GM12878 (cell line): ENCODE data around the gene SLC1A5. TPM values are rescaled to one million over a fixed set of nuclear protein-coding genes. Genes with fewer than 3 reads are reported as not detected.

Experiments
- ATF2 ChIP-seq: IDR thresholded peaks from 2 replicates; pipeline ENCODE4 v1.6.1; 2012; ENCODE audit warnings: low read length, inconsistent platforms
- CTCF ChIP-seq, 3 experiments: IDR thresholded peaks in 2 of 3; conservative IDR thresholded peaks in 1 of 3; 2 replicates each; pipeline ENCODE4 v1.5.1; 2011; ENCODE audit warnings: low read depth in 3 of 3, low read length in 3 of 3, mild to moderate bottlenecking in 3 of 3, control low read depth in 2 of 3, moderate library complexity in 2 of 3, inconsistent platforms in 1 of 3, mixed read lengths in 1 of 3; ENCODE audit not compliant: control insufficient read depth in 2 of 3, insufficient read depth in 1 of 3; ENCODE audit errors: extremely low read depth in 1 of 3
- DPF2 ChIP-seq: fragments of 450-650 bp; IDR thresholded peaks from 2 replicates; pipeline ENCODE4 v1.6.1; 2017; ENCODE audit warnings: mild to moderate bottlenecking
- EED ChIP-seq: sonication (generic); IDR thresholded peaks from 2 replicates; pipeline ENCODE4 v1.6.1; 2016; ENCODE audit warnings: antibody characterized with exemption, low read depth
- EZH2 ChIP-seq: IDR thresholded peaks from 2 replicates; pipeline ENCODE4 v1.6.1; 2012; ENCODE audit warnings: low read depth, mild to moderate bottlenecking, control low read depth, inconsistent platforms, low read length, borderline replicate concordance; ENCODE audit not compliant: control insufficient read depth
- FOS ChIP-seq: IDR thresholded peaks from 3 replicates; pipeline ENCODE4 v1.6.1; 2011; ENCODE audit warnings: borderline replicate concordance; ENCODE audit not compliant: insufficient read length; ENCODE audit errors: extremely low read depth
- IKZF1 ChIP-seq: fragments of 450-650 bp; conservative IDR thresholded peaks from 2 replicates; pipeline ENCODE4 v1.6.1; 2017; ENCODE audit warnings: antibody characterized with exemption, mild to moderate bottlenecking
- IKZF2 ChIP-seq, 2 experiments: fragments of 450-650 bp; IDR thresholded peaks; 2 replicates each; pipeline ENCODE4 v1.6.1; 2017; ENCODE audit warnings: mild to moderate bottlenecking in 2 of 2, moderate library complexity in 2 of 2
- IRF3 ChIP-seq: fragments of 450-650 bp; IDR thresholded peaks from 2 replicates; pipeline ENCODE4 v1.6.1; 2014; ENCODE audit warnings: mild to moderate bottlenecking
- JUNB ChIP-seq: IDR thresholded peaks from 2 replicates; pipeline ENCODE4 v1.6.1; 2016; ENCODE audit warnings: antibody characterized with exemption, mild to moderate bottlenecking
- KDM1A ChIP-seq: fragments of 200-600 bp; sonication (generic); IDR thresholded peaks from 2 replicates; pipeline ENCODE4 v1.6.1; 2016; ENCODE audit warnings: borderline replicate concordance
- MEF2A ChIP-seq: IDR thresholded peaks from 2 replicates; pipeline ENCODE4 v1.6.1; 2011; ENCODE audit warnings: low read depth, mild to moderate bottlenecking, low read length, moderate library complexity; ENCODE audit not compliant: insufficient read depth
- MLLT1 ChIP-seq: fragments of 450-650 bp; IDR thresholded peaks from 2 replicates; pipeline ENCODE4 v1.6.1; 2016; ENCODE audit warnings: mild to moderate bottlenecking
- PBX3 ChIP-seq: IDR thresholded peaks from 2 replicates; pipeline ENCODE4 v1.6.1; 2011; ENCODE audit warnings: mild to moderate bottlenecking, low read depth, low read length, moderate library complexity; ENCODE audit not compliant: insufficient replicate concordance
- RBBP5 ChIP-seq: fragments of 200-600 bp; sonication (generic); conservative IDR thresholded peaks from 2 replicates; pipeline ENCODE4 v1.6.1; 2016
- RUNX3 ChIP-seq: IDR thresholded peaks from 2 replicates; pipeline ENCODE4 v1.6.1; 2012; ENCODE audit warnings: low read length, inconsistent platforms
- SMAD5 ChIP-seq: IDR thresholded peaks from 2 replicates; pipeline ENCODE4 v1.6.1; 2016; ENCODE audit warnings: antibody characterized with exemption, low read depth
- STAT1 ChIP-seq: fragments of 450-650 bp; conservative IDR thresholded peaks from 2 replicates; pipeline ENCODE4 v1.6.1; 2014; ENCODE audit warnings: antibody characterized with exemption, mild to moderate bottlenecking
- TAF1 ChIP-seq: IDR thresholded peaks from 2 replicates; pipeline ENCODE4 v1.6.1; 2011; ENCODE audit warnings: mild to moderate bottlenecking, low read depth, low read length, borderline replicate concordance
- ZNF592 ChIP-seq: fragments of 450-650 bp; IDR thresholded peaks from 2 replicates; pipeline ENCODE4 v1.6.1; 2017; ENCODE audit warnings: mild to moderate bottlenecking, moderate library complexity
- ZZZ3 ChIP-seq: IDR thresholded peaks from 2 replicates; pipeline ENCODE4 v1.6.1; 2011; ENCODE audit warnings: low read depth; ENCODE audit not compliant: control insufficient read depth, insufficient read length
- polyA plus RNA-seq, 11 experiments: library from polyadenylated mRNA; depleted of rRNA in 4 of 11; unstranded in 6 of 11; stranded (reverse) in 5 of 11; fragments of >200 nt; fragmentation: Nextera tagmentation in 4 of 11; fragmentation: Illumina TruSeq in 1 of 11; extraction: Ambion mirVana in 4 of 11; extraction: Trizol in 1 of 11; gene quantifications; 1 replicate in 1 of 11; 2 replicates in 10 of 11; pipeline versions ENCODE4 v1.2.1 to v1.2.3, GENCODE V29; 2011 to 2016; ENCODE audit warnings: inconsistent platforms in 2 of 11, missing spikeins in 2 of 11, low read depth in 1 of 11
- total RNA-seq, 4 experiments: library from RNA; depleted of rRNA in 3 of 4; stranded (reverse); fragments of >200 nt in 3 of 4; fragmentation: Illumina TruSeq in 1 of 4; extraction: Trizol in 1 of 4; gene quantifications; 2 replicates each; pipeline versions ENCODE4 v1.2.1 to v1.2.3, GENCODE V29; 2013 to 2021

SLC1A5 gene
- total and polyA plus RNA-seq, 10 of the 15 experiments (the other 5 are each of a cell fraction or from before 2014, with no cell fraction given) = 9.1 to 129 (median 60.9) TPM

- TF ChIP-seq CTCF (IDR thresholded peaks at IDR 0.05 in 2 of 3, conservative IDR thresholded peaks at IDR 0.05 in 1 of 3; ENCODE audit: control insufficient read depth in 2 of 3, extremely low read depth in 1 of 3, insufficient read depth in 1 of 3, low read depth in 3 of 3, low read length in 3 of 3) (no peak), ZZZ3 (no peak), MEF2A (no peak), FOS (no peak), JUNB (no peak), RUNX3 (no peak), DPF2 (0 out of 2 replicates have a peak, but pooled peaks have one; percentile 23), STAT1 (no peak), SMAD5 (no peak), IRF3 (no peak), IKZF2 (IDR thresholded peaks at IDR 0.05) (peak; percentile 38 to 60; a peak in 2 of 4 replicates), EZH2 (no peak), EED (no peak), ZNF592 (no peak), PBX3 (no peak), IKZF1 (peak; percentile 58; the same call in 1 of the 2 replicates), RBBP5 (no peak), MLLT1 (no peak), TAF1 (no peak), KDM1A (no peak), ATF2 (no peak)
Measured at GRCh38 chr19:46803555-46803954, 15.2 kb upstream of the SLC1A5 start (continued).
